ENCODE results near the gene CLRN2.

Gene CLRN2

GRCh38 chr4:17477774-17478472, 37.0 kb upstream of the CLRN2 start:
- Histone ChIP-seq H3K27me3 (replicated peaks; ENCODE audit: control insufficient read depth, insufficient read depth, low read length) (no peaks in the 10 kb centered on the region), H3K4me3 (replicated peaks; ENCODE audit: low read depth, low read length) (no peak overlapping the region), H3K36me3 (ENCODE audit: control insufficient read depth, insufficient read depth, low read length) (no peaks in the 10 kb centered on the region; the same call in 1 of the 2 replicates)
- TF ChIP-seq, protein P1, sequence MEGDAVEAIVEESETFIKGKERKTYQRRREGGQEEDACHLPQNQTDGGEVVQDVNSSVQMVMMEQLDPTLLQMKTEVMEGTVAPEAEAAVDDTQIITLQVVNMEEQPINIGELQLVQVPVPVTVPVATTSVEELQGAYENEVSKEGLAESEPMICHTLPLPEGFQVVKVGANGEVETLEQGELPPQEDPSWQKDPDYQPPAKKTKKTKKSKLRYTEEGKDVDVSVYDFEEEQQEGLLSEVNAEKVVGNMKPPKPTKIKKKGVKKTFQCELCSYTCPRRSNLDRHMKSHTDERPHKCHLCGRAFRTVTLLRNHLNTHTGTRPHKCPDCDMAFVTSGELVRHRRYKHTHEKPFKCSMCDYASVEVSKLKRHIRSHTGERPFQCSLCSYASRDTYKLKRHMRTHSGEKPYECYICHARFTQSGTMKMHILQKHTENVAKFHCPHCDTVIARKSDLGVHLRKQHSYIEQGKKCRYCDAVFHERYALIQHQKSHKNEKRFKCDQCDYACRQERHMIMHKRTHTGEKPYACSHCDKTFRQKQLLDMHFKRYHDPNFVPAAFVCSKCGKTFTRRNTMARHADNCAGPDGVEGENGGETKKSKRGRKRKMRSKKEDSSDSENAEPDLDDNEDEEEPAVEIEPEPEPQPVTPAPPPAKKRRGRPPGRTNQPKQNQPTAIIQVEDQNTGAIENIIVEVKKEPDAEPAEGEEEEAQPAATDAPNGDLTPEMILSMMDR (IDR thresholded peaks at IDR 0.05; ENCODE audit: insufficient read depth, low read length, poor library complexity, severe bottlenecking) = no peak
- no peak for DNase-seq (ENCODE audit: extremely low read depth, insufficient read length)

DNA sequence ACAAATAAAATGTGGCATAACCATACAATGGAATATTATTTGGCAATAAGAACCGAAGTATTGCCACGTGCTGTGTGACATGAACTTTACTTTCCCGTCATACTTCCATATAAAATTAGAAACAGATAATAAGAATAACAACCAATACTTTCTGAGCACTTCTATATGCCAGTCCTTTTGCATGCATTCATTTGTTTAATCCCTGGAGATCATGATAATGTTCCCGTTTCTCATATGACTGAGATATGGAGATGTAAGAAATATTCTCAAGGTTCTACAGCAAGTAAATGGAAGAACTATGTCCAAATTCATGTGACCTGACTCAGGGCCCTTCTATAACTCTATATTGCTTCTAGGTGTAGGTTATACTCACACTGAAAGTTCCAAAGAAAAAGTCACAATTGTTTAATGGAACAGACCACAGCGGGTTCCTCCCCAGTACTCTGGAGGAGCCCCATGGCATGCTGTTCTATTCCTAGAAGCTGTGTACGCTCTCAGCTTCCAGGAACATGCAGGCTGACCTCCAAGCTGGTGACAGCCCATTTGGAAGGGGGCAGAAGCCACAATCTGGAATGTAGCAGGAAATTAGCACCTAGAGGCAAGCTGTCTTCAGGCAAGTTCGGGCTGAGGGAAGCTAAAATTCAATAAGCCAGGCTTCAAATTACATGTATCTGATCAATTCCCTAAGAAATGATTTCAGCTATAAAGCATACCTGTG, 34.6 kb upstream of the CLRN2 start:
- no peaks in the 10 kb centered on the region for H3K27me3 ChIP-seq (replicated peaks; ENCODE audit: control insufficient read depth, insufficient read depth, low read length)
- no peak overlapping the region for H3K4me3 ChIP-seq (replicated peaks; ENCODE audit: low read depth, low read length)
- no peak for DNase-seq (ENCODE audit: extremely low read depth, insufficient read length)
- TF ChIP-seq, protein P1 (IDR thresholded peaks at IDR 0.05; ENCODE audit: insufficient read depth, low read length, poor library complexity, severe bottlenecking) = no peak
- peaks cover 1% of the 10 kb centered on the region; the same call in 1 of the 2 replicates for H3K36me3 ChIP-seq (ENCODE audit: control insufficient read depth, insufficient read depth, low read length)

GRCh38 chr4:17480955-17481354, 34.0 kb upstream of the CLRN2 start:
- no peak for DNase-seq (ENCODE audit: extremely low read depth, insufficient read length)
- Histone ChIP-seq H3K27me3 (replicated peaks; ENCODE audit: control insufficient read depth, insufficient read depth, low read length) (no peaks in the 10 kb centered on the region), H3K4me3 (replicated peaks; ENCODE audit: low read depth, low read length) (no peak overlapping the region), H3K36me3 (ENCODE audit: control insufficient read depth, insufficient read depth, low read length) (peaks cover 1% of the 10 kb centered on the region; the same call in 1 of the 2 replicates)
- TF ChIP-seq, protein P1 (IDR thresholded peaks at IDR 0.05; ENCODE audit: insufficient read depth, low read length, poor library complexity, severe bottlenecking) = no peak

DNA sequence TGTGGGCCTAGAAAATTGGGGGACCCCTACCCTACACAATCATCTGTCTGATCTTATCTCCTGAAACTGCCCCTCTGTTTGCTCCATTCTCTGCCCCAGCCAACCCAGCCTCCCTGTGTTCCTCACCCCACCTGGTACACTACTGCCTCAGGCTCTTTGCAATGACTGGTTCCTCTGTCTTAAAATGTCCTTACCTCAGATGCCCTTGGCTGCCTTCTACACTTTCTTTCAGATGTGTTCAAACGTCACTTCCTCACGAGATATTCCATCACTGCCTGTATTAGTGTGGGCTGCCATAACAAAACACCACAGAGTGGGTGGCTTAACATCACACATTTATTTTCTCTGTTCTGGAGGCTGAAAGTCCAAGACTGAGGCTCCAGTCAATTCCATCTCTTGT, 32.2 kb upstream of the CLRN2 start:
- H3K27me3 ChIP-seq (replicated peaks; ENCODE audit: control insufficient read depth, insufficient read depth, low read length) = no peaks in the 10 kb centered on the region
- H3K4me3 ChIP-seq (replicated peaks; ENCODE audit: low read depth, low read length) = no peak overlapping the region
- peaks cover 1% of the 10 kb centered on the region; the same call in 1 of the 2 replicates for H3K36me3 ChIP-seq (ENCODE audit: control insufficient read depth, insufficient read depth, low read length)
- DNase-seq (ENCODE audit: extremely low read depth, insufficient read length) = no peak
- TF ChIP-seq, protein P1 (IDR thresholded peaks at IDR 0.05; ENCODE audit: insufficient read depth, low read length, poor library complexity, severe bottlenecking) = no peak

GRCh38 chr4:17489123-17489522, 25.8 kb upstream of the CLRN2 start:
- TF ChIP-seq, protein P1 (IDR thresholded peaks at IDR 0.05; ENCODE audit: insufficient read depth, low read length, poor library complexity, severe bottlenecking) = no peak
- H3K36me3 ChIP-seq (ENCODE audit: control insufficient read depth, insufficient read depth, low read length) = peaks cover 16% of the 10 kb centered on the region
- DNase-seq (ENCODE audit: extremely low read depth, insufficient read length) = no peak

More at GRCh38 chr4:17489123-17489522, 25.8 kb upstream of the CLRN2 start:
- Histone ChIP-seq H3K27me3 (replicated peaks; ENCODE audit: control insufficient read depth, insufficient read depth, low read length) (no peaks in the 10 kb centered on the region), H3K4me3 (replicated peaks; ENCODE audit: low read depth, low read length) (no peak overlapping the region)

Data from GM06990 (cell line).